HepG2 (cell line): ENCODE results near the gene OBSL1. TPM values are rescaled to one million over a fixed set of nuclear protein-coding genes. Genes with fewer than 3 reads are reported as not detected.

ENCODE experiments used
- AHR ChIP-seq: IDR thresholded peaks from 2 replicates; pipeline ENCODE4 v1.6.1; 2018; ENCODE audit warnings: missing genetic modification reagents, missing compliant biosample characterization
- ARHGAP35 ChIP-seq: sonication (generic); formaldehyde crosslinking; IDR thresholded peaks from 2 replicates; pipeline ENCODE4 v1.9.0; 2022; ENCODE audit warnings: mild to moderate bottlenecking, inconsistent platforms, moderate library complexity, missing genetic modification reagents, borderline replicate concordance
- BRD4 ChIP-seq: sonication (generic); formaldehyde crosslinking; IDR thresholded peaks from 2 replicates; pipeline ENCODE4 v1.4.0; 2020; ENCODE audit warnings: missing genetic modification reagents
- ELF1 ChIP-seq: sonication (generic); formaldehyde crosslinking; IDR thresholded peaks from 2 replicates; pipeline ENCODE4 v1.4.0; 2020; ENCODE audit warnings: missing genetic modification reagents
- HNF4G ChIP-seq, 2 experiments: sonication (generic) in 1 of 2; formaldehyde crosslinking in 1 of 2; IDR thresholded peaks; 2 replicates each; pipeline versions ENCODE4 v1.4.0 to v1.6.1; 2011 to 2020; ENCODE audit warnings: borderline replicate concordance in 2 of 2, low read depth in 2 of 2, mild to moderate bottlenecking in 2 of 2, low read length in 1 of 2, missing genetic modification reagents in 1 of 2, moderate library complexity in 1 of 2
- JUN ChIP-seq: sonication (generic); formaldehyde crosslinking; IDR thresholded peaks from 2 replicates; pipeline ENCODE4 v1.4.0; 2020; ENCODE audit warnings: mild to moderate bottlenecking, missing genetic modification reagents
- KMT2A ChIP-seq: sonication (generic); formaldehyde crosslinking; IDR thresholded peaks from 2 replicates; pipeline ENCODE4 v1.4.0; 2020; ENCODE audit warnings: missing genetic modification reagents
- MED1 ChIP-seq: sonication (generic); formaldehyde crosslinking; IDR thresholded peaks from 2 replicates; pipeline ENCODE4 v1.4.0; 2020; ENCODE audit warnings: missing genetic modification reagents
- MYC ChIP-seq: sonication (generic); formaldehyde crosslinking; IDR thresholded peaks from 2 replicates; pipeline ENCODE4 v1.9.0; 2021; ENCODE audit warnings: missing genetic modification reagents, borderline replicate concordance
- TEAD3 ChIP-seq: optimal IDR thresholded peaks from 2 replicates; pipeline ENCODE3; 2016; ENCODE audit warnings: borderline replicate concordance
- ZNF12 ChIP-seq: sonication (generic); formaldehyde crosslinking; IDR thresholded peaks from 2 replicates; pipeline ENCODE4 v1.5.0; 2020; ENCODE audit warnings: missing genetic modification reagents
- ZNF430 ChIP-seq: sonication (generic); formaldehyde crosslinking; IDR thresholded peaks from 2 replicates; pipeline ENCODE4 v1.9.0; 2021; ENCODE audit warnings: mild to moderate bottlenecking, missing genetic modification reagents
- ZNF775 ChIP-seq: sonication (generic); formaldehyde crosslinking; IDR thresholded peaks from 2 replicates; pipeline ENCODE4 v1.4.0; 2020; ENCODE audit warnings: missing genetic modification reagents, mild to moderate bottlenecking, moderate library complexity, borderline replicate concordance
- ZNF776 ChIP-seq: sonication (generic); formaldehyde crosslinking; IDR thresholded peaks from 2 replicates; pipeline ENCODE4 v1.4.0; 2020; ENCODE audit warnings: mild to moderate bottlenecking, missing genetic modification reagents
- ZNF841 ChIP-seq: sonication (generic); formaldehyde crosslinking; IDR thresholded peaks from 2 replicates; pipeline ENCODE4 v1.8.1; 2023; ENCODE audit warnings: missing genetic modification reagents, borderline replicate concordance
- polyA plus RNA-seq, 8 experiments: library from polyadenylated mRNA; depleted of rRNA in 3 of 8; stranded (reverse) in 7 of 8; unstranded in 1 of 8; fragments of >200 nt; fragmentation: Illumina TruSeq in 4 of 8; extraction: Trizol in 4 of 8; gene quantifications; 2 replicates each; pipeline versions ENCODE4 v1.2.1 to v1.2.3, GENCODE V29; 2011 to 2016; ENCODE audit warnings: low read depth in 4 of 8, missing spikeins in 1 of 8, mixed read lengths in 1 of 8; ENCODE audit not compliant: insufficient read depth in 1 of 8
- total RNA-seq, 5 experiments: library from RNA; depleted of rRNA; stranded (reverse); fragments of >200 nt; fragmentation: Illumina TruSeq; extraction: Trizol; gene quantifications; 2 replicates each; pipeline ENCODE4 v1.2.3, GENCODE V29; 2016; ENCODE audit warnings: low read depth in 1 of 5
- TF ChIP-seq, protein P1 (sequence below): sonication (generic); formaldehyde crosslinking; IDR thresholded peaks from 2 replicates; pipeline ENCODE4 v1.5.0; 2020; ENCODE audit warnings: missing genetic modification reagents
- TF ChIP-seq, protein P2 (sequence below): IDR thresholded peaks from 2 replicates; pipeline ENCODE4 v1.6.1; 2016
- TF ChIP-seq, protein P3 (sequence below): IDR thresholded peaks from 2 replicates; pipeline ENCODE4 v1.6.1; 2016; ENCODE audit warnings: missing compliant biosample characterization, missing genetic modification reagents, borderline replicate concordance
- TF ChIP-seq, protein P4 (sequence below): sonication (generic); formaldehyde crosslinking; IDR thresholded peaks from 2 replicates; pipeline ENCODE4 v1.4.0; 2020; ENCODE audit warnings: missing genetic modification reagents
- TF ChIP-seq, protein P5 (sequence below): IDR thresholded peaks from 2 replicates; pipeline ENCODE4 v1.6.1; 2016; ENCODE audit warnings: low read depth, missing genetic modification reagents, missing compliant biosample characterization

OBSL1 gene
- total and polyA plus RNA-seq, 2 of the 13 experiments (the other 11 are each of a cell fraction or from before 2014, with no cell fraction given) = 86.7 to 218 TPM

DNA sequence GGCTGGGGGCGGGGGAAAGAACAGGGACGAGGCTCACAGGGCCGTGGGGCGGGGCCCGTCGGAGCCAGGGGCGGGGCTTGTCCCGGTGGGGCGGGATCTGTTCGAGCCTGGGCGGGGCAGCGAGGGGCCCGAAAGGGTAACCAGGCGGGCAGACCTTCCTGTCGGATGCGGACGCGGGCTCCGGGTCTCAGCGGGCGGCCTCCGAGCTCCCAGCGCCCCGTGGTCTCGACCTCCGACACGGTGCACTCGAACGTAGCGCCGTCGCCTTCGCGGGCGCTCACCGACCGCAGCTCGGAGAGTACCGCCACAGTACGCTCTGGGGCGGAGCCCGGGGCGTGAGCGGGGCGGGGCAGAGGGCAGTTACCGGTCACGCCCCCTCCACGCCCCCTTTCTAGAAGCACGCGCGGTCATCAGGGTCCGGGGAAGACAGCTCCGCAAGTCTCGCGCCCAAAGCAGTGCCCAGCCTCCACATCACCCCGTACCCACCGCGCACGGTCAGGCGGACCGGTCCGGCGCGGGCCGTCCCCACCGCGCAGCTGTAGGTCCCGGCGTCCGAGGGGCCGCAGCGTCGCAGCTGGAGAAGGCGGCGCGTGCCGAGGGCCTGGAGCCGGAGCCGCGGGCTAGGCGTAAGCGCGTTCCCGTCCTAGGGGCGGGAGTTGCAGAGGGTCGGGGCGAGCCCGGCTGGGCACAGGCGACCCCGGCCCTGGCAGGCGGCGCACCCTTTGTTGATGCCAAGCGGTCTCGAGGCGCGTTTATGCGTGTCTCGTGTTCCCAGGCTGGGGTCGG, 18.8 kb downstream of the OBSL1 start (continued):
- TF ChIP-seq, protein P1, sequence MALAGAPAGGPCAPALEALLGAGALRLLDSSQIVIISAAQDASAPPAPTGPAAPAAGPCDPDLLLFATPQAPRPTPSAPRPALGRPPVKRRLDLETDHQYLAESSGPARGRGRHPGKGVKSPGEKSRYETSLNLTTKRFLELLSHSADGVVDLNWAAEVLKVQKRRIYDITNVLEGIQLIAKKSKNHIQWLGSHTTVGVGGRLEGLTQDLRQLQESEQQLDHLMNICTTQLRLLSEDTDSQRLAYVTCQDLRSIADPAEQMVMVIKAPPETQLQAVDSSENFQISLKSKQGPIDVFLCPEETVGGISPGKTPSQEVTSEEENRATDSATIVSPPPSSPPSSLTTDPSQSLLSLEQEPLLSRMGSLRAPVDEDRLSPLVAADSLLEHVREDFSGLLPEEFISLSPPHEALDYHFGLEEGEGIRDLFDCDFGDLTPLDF (CRISPR knock-in tag) = no peak
- TF ChIP-seq, protein P2, sequence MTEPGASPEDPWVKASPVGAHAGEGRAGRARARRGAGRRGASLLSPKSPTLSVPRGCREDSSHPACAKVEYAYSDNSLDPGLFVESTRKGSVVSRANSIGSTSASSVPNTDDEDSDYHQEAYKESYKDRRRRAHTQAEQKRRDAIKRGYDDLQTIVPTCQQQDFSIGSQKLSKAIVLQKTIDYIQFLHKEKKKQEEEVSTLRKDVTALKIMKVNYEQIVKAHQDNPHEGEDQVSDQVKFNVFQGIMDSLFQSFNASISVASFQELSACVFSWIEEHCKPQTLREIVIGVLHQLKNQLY (CRISPR knock-in tag) = 0 out of 2 replicates have a peak, but pooled peaks have one; percentile 25
- peak; percentile 33; the same call in 1 of the 2 replicates for TF ChIP-seq ZNF775 (CRISPR knock-in tag)
- no peak for TF ChIP-seq AHR (CRISPR knock-in tag)
- peak; percentile 36; the same call in 1 of the 2 replicates for TF ChIP-seq ELF1 (CRISPR knock-in tag)
- peak; percentile 64 for TF ChIP-seq MED1 (CRISPR knock-in tag)
- TF ChIP-seq HNF4G (IDR thresholded peaks at IDR 0.05; ENCODE audit: borderline replicate concordance, low read depth, low read length) = no peak
- TF ChIP-seq HNF4G (CRISPR knock-in tag; IDR thresholded peaks at IDR 0.05; ENCODE audit: borderline replicate concordance, low read depth) = no peak
- TF ChIP-seq ZNF430 (CRISPR knock-in tag) = 0 out of 2 replicates have a peak, but pooled peaks have one; percentile 70
- no peak for TF ChIP-seq KMT2A (CRISPR knock-in tag)
- peak; percentile 56; the same call in 1 of the 2 replicates for TF ChIP-seq JUN (CRISPR knock-in tag)
- peak; percentile 8 for TF ChIP-seq TEAD3 (CRISPR knock-in tag)
- no peak for TF ChIP-seq BRD4 (CRISPR knock-in tag)
- TF ChIP-seq ARHGAP35 = peak; percentile 98
- TF ChIP-seq ZNF776 (CRISPR knock-in tag) = peak; percentile 64; the same call in 1 of the 2 replicates
- TF ChIP-seq, protein P3, sequence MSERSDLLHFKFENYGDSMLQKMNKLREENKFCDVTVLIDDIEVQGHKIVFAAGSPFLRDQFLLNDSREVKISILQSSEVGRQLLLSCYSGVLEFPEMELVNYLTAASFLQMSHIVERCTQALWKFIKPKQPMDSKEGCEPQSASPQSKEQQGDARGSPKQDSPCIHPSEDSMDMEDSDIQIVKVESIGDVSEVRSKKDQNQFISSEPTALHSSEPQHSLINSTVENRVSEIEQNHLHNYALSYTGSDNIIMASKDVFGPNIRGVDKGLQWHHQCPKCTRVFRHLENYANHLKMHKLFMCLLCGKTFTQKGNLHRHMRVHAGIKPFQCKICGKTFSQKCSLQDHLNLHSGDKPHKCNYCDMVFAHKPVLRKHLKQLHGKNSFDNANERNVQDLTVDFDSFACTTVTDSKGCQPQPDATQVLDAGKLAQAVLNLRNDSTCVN (CRISPR knock-in tag) = peak; percentile 46; the same call in 1 of the 2 replicates
- TF ChIP-seq, protein P4, sequence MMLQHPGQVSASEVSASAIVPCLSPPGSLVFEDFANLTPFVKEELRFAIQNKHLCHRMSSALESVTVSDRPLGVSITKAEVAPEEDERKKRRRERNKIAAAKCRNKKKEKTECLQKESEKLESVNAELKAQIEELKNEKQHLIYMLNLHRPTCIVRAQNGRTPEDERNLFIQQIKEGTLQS = no peak
- TF ChIP-seq ZNF841 = 0 out of 2 replicates have a peak, but pooled peaks have one; percentile 52
- TF ChIP-seq ZNF12 (CRISPR knock-in tag) = peak; percentile 18; the same call in 1 of the 2 replicates
- peak; percentile 84 for TF ChIP-seq MYC (CRISPR knock-in tag)
- TF ChIP-seq, protein P5, sequence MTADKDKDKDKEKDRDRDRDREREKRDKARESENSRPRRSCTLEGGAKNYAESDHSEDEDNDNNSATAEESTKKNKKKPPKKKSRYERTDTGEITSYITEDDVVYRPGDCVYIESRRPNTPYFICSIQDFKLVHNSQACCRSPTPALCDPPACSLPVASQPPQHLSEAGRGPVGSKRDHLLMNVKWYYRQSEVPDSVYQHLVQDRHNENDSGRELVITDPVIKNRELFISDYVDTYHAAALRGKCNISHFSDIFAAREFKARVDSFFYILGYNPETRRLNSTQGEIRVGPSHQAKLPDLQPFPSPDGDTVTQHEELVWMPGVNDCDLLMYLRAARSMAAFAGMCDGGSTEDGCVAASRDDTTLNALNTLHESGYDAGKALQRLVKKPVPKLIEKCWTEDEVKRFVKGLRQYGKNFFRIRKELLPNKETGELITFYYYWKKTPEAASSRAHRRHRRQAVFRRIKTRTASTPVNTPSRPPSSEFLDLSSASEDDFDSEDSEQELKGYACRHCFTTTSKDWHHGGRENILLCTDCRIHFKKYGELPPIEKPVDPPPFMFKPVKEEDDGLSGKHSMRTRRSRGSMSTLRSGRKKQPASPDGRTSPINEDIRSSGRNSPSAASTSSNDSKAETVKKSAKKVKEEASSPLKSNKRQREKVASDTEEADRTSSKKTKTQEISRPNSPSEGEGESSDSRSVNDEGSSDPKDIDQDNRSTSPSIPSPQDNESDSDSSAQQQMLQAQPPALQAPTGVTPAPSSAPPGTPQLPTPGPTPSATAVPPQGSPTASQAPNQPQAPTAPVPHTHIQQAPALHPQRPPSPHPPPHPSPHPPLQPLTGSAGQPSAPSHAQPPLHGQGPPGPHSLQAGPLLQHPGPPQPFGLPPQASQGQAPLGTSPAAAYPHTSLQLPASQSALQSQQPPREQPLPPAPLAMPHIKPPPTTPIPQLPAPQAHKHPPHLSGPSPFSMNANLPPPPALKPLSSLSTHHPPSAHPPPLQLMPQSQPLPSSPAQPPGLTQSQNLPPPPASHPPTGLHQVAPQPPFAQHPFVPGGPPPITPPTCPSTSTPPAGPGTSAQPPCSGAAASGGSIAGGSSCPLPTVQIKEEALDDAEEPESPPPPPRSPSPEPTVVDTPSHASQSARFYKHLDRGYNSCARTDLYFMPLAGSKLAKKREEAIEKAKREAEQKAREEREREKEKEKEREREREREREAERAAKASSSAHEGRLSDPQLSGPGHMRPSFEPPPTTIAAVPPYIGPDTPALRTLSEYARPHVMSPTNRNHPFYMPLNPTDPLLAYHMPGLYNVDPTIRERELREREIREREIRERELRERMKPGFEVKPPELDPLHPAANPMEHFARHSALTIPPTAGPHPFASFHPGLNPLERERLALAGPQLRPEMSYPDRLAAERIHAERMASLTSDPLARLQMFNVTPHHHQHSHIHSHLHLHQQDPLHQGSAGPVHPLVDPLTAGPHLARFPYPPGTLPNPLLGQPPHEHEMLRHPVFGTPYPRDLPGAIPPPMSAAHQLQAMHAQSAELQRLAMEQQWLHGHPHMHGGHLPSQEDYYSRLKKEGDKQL (CRISPR knock-in tag) = no peak
